GM21390 (cell line): ENCODE results near the gene GPR55.

Experiments
- ATAC-seq: cut with Tn5 transposase; IDR thresholded peaks from one replicate; pipeline ENCODE4 v1.9.1; 2021; ENCODE audit not compliant: unreplicated experiment

Gene GPR55

DNA sequence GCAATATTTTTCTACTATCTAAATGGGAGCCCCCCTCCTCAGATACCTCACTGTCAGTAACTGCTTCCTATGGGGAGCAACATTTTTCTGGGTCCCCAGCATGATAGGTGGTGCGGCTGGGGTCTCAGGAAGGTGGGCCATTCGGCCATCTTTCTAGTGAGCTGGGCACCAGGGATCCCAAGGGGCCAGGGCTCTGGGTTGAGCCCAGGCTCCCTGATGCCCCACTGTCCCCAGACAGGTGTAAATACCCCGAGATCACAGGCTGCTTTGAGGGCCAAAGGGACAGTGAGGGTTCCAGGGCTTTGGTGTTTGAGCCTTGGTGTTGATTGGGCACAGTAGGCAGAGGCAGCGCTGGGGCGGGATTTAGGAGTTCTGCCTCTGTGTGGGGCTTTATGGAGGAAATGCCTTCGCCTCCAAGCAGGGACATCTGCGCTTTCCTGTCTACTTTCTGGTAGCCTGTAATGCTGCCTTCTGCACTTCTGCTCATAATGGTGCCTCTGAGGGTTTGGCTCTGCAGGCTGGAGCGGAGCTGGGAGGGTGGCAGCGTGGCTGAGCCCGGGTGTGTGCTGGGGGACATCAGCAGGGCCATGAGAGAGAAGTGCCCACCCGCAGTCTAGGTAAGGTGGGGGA lies 55.0 kb downstream of the GPR55 start:
- no peak for ATAC-seq

DNA sequence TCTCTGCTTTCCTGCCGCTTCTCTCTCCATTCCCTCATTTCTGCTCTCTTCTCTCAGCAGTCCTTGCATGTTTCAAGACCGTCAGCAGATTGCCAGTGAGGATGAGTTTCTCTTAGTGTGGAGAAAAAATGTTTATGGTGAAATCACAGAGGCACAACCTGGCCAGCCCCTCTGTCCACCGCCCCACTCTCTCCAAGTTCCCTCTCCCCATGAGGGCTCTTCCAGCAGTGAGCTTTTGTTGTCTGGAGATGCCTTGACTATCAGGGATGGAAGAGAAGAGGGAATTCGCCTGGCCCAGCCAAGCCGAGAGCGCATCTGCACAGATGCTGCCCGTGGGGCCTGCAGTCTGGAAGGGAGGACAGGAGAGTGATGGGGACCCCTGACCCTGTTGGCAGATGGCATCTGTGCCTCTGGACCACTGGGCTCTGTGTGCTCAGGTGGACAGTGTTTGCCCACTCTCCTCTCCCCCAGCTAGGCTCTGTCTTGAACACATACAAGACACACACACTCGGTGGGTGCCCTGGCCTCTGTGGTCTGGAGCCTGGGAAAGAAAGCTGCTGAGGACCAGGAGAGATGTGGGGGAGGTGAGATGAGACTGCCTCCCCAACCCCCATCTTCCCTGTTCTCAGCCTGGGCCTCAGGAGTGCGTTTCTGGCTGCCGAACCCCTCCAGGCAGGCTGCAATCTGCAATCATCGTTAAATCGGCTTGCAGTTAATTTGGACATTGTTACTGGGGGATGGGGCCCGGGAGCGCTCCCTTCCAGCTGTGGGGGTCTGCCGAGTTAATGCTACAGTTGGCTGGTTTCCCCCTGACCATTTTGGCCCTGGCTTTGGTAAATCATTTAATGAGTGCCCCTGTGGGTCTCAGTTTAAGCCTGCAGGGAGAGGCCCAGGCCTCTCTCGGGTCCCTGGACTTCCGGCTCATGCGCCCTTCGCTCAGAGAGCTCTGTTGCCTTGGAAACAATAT lies 55.8 kb downstream of the GPR55 start:
- no peak for ATAC-seq

DNA sequence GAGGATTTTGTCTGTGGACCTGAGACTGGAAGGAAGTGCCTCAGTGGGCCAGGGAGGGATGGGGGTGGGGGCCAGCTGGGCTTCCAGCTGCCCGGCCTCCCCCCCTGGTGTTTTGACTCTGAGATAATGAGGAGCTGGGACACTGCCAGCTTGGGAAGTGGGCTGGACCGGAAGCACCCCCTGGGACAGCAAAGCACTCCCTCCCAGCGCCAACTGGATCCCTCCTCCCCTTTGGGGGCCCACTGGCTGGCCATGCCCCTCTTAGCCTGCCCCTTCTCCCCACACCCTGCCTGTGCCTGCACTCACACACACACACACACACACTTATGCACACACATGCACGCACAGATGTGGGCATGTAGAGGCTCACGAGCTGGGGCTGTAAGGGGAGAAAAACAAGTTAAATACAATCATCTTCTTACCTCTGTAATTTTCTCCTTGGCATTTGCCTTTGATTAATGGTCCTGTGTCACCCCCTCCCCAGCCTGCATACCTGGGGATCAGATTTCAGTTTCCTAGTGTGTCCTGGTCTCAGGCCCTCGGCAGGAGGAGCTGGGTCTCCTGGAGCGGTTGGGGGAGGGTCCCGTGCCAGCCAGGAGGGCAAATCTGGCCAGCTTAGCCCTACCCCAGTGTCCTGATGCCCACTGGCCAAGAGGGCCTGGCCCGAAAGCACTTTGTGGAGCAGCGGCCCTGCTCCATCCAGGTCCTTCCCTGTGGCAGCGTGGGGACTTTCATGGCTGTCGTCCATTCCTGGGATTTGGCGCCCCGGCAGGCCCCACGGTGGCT lies 56.7 kb downstream of the GPR55 start:
- no peak for ATAC-seq

DNA sequence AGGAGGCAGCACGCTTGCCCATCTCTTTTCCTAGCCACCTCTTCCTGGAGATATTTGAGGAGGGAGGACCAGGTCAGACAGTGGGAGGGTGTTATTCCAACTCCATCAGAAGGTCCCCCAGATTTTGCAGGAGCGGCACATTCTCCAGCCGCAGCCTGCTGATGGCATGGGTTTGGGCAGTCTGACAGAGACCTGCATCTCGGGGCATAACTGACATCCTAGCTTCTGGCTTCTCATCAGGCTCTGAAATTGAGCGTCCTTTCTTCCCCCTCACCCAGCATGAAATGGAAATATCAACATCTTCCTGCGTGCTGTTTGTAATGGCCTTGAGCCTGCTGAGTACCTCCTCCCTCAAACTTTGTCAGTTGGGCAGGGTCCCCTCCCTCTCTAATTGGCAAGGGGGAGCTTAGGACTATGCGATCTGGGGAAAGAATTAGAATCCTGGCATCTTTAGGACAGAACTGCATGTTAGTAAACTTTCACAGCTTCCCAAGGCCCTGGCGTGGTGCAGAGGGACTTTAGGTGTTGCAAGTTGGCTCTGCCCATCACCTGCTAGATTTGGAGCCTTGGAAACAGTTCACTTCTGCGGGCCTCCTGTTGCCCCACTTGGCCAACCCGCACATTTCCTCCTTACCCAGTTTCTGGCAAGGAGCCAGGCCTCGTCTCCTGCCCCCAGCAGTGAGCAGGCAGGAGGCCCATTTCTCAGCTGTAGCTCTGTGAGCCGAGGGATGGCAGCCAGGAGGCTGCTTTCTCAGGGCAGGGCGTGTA lies 58.1 kb downstream of the GPR55 start:
- no peak for ATAC-seq

DNA sequence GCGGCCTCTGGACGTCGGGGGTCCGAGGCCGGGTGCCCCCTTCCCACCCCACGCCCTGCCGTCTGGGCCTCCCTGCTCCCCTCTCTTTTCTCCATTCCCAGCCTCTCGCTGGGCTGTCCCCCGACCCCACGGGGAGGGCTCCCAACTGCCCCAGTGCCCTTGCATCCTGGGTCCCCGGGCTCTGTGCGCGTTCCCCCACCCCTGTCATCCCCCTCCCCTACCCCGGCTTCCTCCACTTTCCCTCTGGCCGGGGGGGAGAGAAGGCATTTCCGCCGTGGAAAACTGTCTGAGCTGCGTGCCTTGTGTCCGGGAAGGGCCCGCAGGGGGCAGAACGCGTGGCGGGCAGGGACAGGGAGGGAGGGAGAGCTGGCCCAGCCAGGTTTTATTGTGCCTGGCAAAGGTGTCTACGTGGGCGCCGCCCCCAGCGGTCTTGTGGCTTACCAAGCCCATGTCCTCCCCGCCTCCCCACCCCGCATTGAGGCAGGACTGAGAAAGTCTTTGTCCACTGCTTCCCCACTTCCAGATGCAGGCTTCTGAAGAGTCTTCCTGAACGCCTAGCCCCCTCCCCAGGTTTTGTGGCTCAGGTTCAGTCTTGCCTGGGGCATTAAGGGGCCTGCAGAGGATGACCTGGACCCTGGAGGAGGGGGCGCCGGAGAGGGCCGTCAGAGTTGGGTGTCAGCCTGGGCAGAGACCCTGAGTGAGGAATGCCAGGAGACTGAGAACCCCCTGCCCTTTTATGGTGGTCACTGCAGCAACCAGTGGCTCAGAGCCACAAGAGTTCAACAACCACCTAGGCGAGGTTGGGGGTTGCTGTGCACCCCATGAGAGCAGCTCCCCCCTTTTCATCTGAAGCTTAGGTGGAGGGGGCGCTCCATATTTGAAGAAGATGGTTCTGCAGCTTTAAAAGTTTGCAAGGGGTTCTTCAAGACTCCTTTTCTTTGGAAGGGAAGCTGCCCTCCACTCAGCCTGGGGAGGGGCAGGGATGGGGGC lies 59.0 kb downstream of the GPR55 start:
- no peak for ATAC-seq

DNA sequence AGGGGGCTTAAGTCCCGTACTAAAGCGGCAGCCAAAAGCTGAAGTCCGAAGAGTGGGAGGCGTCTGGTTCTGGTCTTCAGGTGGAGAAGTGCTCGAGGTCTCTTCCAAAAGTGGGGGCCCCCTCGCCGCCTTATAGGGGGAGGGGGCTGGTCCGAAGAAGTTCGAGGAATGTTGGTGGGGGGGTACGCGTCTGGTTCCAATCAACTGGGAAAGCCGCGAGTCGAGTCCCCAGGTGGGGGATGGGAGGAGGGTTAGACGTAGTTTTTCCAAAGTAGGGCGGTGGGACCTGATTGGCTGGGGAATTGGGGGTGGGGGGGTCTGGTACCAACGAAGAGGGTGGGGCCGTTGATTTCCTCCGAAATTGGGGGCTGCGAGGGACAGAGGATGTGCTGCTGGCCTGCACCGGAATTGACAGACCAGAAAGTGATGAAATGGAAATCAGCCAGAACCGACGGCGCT lies 59.7 kb downstream of the GPR55 start:
- ATAC-seq, result no peak

DNA sequence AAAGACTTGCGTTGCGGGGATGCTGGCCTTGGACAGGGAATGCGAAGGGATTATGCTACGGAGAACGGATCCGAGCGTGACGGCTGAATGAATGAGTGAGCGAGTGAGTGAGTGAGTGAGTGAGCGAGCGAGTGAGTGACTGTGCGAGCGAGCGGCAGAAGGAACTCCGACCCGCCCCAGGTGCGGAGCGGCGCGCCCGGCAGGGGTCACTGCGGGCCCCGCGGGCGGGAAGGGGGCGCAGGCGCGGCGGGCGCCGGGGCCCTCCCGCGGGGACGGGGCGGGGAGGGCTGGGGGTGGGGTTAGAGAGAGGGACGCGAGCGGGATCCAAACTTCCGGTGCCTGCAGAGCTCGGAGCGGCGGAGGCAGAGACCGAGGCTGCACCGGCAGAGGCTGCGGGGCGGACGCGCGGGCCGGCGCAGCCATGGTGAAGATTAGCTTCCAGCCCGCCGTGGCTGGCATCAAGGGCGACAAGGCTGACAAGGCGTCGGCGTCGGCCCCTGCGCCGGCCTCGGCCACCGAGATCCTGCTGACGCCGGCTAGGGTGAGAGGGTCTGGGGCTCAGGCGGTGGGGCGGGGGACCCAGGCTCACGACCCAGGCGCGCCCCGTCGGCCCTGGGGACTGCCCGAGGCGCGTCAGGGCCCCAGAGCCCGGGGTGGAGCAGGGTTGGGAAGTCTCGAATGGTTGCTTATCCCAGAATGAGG lies 60.3 kb downstream of the GPR55 start, which contains the start of gene ITM2C:
Gene ITM2C (plus strand): TSS at position 338 of the 702 bp plus-strand sequence. CDS start 84 bp downstream, at position 422.
- ATAC-seq, result peak; percentile 69

DNA sequence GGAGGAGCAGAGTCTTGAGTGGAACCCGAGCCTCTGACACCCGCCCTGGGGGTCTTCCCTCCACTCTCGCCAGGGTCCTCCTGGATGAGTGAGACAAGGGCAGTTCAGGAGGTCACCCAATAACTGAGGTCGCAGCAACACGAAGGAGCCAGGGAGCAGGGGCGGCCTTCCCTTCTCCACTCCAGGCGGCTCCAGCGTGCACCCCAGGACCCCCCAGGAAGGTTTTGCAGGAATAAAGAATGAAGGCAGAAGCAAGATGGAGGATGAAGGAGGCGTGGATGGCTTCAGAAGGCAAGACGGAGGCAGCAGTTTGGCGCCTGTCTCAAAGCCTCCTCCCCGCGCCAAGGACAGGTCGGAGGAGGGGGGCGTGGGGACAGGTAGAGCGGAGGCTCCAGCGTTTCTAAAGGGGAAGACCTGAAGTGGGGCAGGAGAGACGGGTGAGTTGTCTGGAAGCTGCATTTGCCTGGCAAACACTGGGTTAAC lies 60.9 kb downstream of the GPR55 start:
- ATAC-seq, result no peak

DNA sequence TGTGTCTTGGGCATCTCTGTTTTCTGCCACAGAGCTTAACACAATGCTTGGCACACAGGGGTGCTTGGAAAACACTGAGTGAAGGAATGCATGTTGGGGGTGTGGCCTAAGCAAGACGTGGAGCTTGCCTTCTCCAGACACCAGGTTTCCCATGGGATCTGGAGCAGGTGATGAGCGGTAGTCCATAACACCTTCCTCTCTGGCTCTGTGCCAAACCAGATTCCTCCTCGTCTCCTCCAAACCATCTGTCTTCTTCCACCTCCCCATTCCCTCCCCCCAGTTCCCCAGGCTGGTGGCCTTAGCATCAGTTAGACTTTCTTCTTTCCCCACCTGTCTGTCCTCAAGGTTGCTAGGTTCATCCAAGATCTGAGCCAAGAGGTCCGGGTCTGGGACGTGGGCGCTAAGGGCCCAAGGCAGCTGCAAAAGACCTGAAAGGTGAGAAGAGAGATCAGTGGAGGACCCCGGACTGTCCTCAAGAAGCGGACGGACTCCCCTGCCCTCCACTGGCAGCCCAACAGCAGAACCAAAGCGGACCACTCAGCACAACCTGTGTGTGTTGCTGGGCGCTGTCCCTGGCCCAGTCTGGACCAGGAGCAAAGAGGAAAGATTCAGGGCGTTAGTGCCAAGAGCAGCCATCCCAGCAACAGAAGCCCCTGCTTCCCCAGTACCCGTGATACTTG lies 61.5 kb downstream of the GPR55 start:
- ATAC-seq, result no peak

DNA sequence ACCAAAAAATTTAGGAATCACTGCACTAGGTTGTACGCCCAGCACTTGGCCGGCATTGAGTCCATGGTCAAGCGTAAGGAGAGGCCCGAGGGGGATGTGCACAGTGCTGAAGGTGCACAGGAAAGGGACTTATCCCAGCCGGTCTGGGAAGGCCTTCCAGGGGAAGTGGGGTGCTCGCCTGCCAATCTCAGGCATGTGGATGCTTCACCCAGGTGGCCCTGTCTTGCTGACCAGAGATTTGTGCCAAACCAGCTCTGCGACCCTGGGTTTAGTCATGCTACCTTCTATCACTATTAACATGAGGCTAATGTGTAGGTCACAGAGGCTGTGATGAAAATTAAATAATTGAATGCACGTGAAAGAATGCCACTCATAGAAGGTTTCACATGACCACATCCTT lies 62.0 kb downstream of the GPR55 start:
- ATAC-seq, result no peak

DNA sequence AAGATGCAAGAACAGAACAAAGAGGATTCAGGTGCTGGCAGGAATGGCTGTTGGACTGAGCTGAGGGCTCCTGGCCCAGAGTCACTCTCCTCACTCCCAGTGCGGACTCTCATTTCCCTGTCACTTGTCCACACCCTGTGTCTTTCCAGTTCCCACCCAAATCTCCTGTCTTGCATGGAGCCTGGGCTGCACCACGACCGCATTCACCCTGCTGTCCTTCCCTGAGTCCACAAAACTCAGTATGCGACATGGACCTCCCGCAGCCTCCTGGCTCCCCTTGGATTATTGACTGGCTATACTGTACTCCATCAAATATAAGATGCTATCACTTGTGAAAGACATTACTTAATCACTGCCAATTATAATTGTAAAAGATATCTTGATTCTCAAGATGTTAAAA lies 62.8 kb downstream of the GPR55 start:
- ATAC-seq, result no peak

DNA sequence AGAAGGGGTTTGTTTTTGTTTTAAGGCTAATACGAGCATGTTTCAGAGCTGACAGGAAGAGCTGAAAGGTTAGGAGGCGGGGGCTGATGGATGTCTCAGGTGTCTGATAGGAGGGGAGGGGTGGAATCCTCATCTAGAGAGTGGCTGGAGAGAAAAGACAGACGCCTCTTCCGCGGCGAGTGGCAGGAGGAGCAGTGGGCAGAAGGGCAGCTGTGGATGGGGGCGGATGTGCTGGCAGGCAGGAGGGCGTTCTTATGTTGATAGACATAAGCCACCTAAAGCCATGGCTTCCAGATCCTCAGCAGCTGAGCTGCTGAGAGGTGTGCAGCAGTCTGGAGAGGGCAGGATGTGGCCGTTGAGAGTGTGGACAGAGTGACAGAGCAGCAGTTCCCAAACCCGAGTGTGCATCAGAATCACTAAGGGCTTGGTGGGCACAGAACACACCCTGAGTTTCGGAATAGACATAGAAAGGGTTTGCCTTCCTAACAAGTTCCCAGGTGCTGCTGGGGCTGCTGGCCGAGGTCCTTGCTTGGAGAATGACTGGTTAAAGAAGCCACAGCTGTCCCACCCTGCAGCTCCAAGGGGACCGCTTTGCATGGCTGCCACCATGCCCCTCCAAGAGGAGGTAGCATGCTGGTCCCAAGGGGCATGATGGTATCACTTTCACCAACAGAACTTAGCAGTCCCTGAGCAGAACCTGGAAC lies 63.3 kb downstream of the GPR55 start:
- no peak for ATAC-seq
